Bronchial epithelial cell (primary cell): ENCODE data around the gene ZNF37A. TPM values are rescaled to one million over a fixed set of nuclear protein-coding genes. Genes with fewer than 3 reads are reported as not detected.
A peak's percentile ranks its signal among the peaks of the same experiment; 100 is the strongest.

Experiments used
- DNase-seq: peaks from one replicate; pipeline ENCODE4 v3.0.0-alpha.2; 2010; ENCODE audit warnings: low read depth
- FAIRE-seq: peaks from 2 replicates; lab custom pipeline; 2011; peaks lifted over from hg19 to GRCh38; lab: Jason Lieb, UNC
- H3K27me3 ChIP-seq: 2 replicates; pipeline ENCODE4 v1.5.1; 2011; ENCODE audit warnings: low read length; ENCODE audit not compliant: control insufficient read depth, insufficient read depth
- H3K36me3 ChIP-seq: 2 replicates; pipeline ENCODE4 v1.5.1; 2011; ENCODE audit warnings: low read length; ENCODE audit not compliant: control insufficient read depth, insufficient read depth
- H3K4me3 ChIP-seq: 2 replicates; pipeline ENCODE4 v1.5.1; 2011; ENCODE audit warnings: mild to moderate bottlenecking, low read depth, low read length, control low read depth
- total RNA-seq: library from RNA; depleted of rRNA; stranded (reverse); fragments of >200 nt; gene quantifications from 2 replicates; pipeline ENCODE4 v1.2.1, GENCODE V29; 2014
- TF ChIP-seq, protein P1 (sequence below): IDR thresholded peaks from 2 replicates; pipeline ENCODE4 v1.5.1; 2011; ENCODE audit warnings: mild to moderate bottlenecking, moderate library complexity, low read length, control low read depth, inconsistent platforms; ENCODE audit not compliant: insufficient read depth, severe bottlenecking

The ZNF37A gene
- total RNA-seq, 1 donor from 2014 or later: 12.1 TPM

DNA sequence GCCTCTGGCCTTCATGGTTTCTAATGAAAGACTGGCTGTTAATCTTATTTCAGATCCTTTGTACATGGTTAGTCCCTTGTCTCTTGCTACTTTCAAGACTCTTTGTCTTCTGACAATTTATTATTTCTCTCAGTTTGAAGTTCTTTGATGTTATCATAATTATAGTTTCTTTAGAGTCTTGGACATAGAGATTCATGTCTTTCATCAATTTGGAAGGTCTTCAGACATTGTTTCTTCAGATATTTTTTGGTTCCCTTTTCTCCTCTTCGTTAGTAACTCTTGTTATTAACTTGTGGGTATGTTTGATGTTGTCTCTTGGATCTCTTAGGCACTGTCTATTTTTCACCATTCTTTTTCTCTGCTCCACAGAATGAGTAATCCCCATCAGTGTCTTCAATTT is 8.7 kb downstream of the ZNF37A start:
- DNase-seq (no peak), FAIRE-seq (no peak)
- peaks cover 4% of the 10 kb centered on the region for H3K36me3 ChIP-seq

DNA sequence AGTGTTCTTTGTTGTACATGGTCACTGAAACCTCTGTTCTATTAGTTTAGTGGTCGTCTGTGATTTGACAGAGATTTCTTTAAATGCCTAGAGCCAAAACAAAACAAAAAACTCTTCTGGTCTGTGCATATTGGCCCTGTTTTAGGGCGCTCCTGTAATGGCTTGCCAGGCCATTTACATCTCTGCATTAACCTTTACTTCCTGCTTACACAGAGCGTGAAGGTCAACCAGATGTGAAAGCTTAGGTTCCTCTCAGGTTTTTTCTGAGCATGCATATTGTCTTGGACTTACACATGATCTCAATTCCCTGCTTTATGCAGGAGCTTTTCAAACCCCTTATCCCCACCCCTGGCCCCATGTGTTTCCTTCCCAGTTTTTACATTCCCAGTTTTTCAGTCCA is 9.6 kb downstream of the ZNF37A start:
- peaks cover 4% of the 10 kb centered on the region for H3K36me3 ChIP-seq
- FAIRE-seq (no peak), DNase-seq (no peak)
- no peaks in the 10 kb centered on the region for H3K27me3 ChIP-seq
- TF ChIP-seq, protein P1, sequence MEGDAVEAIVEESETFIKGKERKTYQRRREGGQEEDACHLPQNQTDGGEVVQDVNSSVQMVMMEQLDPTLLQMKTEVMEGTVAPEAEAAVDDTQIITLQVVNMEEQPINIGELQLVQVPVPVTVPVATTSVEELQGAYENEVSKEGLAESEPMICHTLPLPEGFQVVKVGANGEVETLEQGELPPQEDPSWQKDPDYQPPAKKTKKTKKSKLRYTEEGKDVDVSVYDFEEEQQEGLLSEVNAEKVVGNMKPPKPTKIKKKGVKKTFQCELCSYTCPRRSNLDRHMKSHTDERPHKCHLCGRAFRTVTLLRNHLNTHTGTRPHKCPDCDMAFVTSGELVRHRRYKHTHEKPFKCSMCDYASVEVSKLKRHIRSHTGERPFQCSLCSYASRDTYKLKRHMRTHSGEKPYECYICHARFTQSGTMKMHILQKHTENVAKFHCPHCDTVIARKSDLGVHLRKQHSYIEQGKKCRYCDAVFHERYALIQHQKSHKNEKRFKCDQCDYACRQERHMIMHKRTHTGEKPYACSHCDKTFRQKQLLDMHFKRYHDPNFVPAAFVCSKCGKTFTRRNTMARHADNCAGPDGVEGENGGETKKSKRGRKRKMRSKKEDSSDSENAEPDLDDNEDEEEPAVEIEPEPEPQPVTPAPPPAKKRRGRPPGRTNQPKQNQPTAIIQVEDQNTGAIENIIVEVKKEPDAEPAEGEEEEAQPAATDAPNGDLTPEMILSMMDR: no peak
- H3K4me3 ChIP-seq: no peak overlapping the region

More for the DNA sequence above, 8.7 kb downstream of the ZNF37A start:
- TF ChIP-seq, protein P1: no peak
- Histone ChIP-seq H3K4me3 (no peak overlapping the region), H3K27me3 (no peaks in the 10 kb centered on the region)

DNA sequence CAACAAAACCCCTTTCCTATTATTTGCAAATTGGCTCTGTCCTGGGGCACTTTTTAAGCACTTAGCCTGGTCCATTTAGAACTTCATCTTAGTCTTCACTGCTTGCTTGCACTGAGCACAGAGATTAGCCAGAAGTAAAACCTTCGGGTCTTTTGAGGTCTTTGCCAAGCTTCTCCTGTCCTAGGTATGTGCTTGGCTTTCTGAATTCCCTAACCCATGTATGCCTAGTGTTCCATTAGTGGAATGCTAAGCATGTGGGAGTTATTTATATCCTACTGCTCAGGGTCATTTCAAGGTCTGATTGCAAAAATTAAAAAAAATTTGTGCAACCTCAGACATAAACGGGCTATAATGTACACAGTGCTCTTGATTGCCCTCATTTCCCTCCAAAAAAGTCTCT is 18.0 kb downstream of the ZNF37A start:
- DNase-seq: no peak
- Histone ChIP-seq H3K36me3 (peaks cover 8% of the 10 kb centered on the region), H3K27me3 (no peaks in the 10 kb centered on the region), H3K4me3 (no peak overlapping the region)
- no peak for FAIRE-seq
- TF ChIP-seq, protein P1: no peak

DNA sequence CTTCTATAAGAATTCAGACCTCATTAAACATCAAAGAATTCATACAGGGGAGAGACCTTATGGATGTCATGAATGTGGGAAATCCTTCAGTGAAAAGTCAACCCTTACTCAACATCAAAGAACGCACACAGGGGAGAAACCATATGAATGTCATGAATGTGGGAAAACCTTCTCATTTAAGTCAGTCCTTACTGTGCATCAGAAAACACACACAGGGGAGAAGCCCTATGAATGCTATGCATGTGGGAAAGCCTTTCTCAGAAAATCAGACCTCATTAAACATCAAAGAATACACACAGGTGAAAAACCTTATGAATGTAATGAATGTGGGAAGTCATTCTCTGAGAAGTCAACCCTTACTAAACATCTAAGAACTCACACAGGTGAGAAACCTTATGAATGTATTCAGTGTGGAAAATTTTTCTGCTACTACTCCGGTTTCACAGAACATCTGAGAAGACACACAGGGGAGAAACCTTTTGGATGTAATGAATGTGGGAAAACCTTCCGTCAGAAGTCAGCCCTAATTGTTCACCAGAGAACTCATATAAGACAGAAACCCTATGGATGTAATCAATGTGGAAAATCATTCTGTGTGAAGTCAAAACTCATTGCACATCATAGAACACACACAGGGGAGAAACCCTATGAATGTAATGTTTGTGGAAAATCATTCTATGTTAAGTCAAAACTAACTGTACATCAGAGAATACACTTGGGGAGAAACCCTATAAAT is 24.1 kb downstream of the ZNF37A start:
- TF ChIP-seq, protein P1: no peak
- Histone ChIP-seq H3K36me3 (peaks cover 8% of the 10 kb centered on the region), H3K27me3 (no peaks in the 10 kb centered on the region), H3K4me3 (no peak overlapping the region)
- FAIRE-seq: no peak
- DNase-seq: peak; percentile 10

DNA sequence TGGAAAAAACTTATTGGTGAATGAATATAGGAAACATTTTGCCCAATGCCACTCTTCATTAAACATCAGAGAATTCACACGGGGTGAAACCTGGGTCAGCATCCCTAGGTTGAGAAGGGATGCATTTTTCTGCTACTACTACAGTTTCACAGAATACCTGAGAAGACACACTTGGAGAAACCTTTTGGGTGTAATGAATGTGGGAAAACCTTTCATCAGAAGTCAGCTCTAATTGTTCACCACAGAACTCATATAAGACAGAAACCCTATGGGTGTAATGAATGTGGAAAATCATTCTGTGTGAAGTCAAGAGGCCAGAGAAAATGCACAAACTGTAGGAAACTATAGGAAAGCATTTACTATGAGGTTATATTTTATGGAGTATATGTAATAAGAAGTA is 24.9 kb downstream of the ZNF37A start:
- Histone ChIP-seq H3K27me3 (no peaks in the 10 kb centered on the region), H3K36me3 (peaks cover 8% of the 10 kb centered on the region), H3K4me3 (no peak overlapping the region)
- FAIRE-seq: no peak
- DNase-seq: no peak
- TF ChIP-seq, protein P1: no peak

DNA sequence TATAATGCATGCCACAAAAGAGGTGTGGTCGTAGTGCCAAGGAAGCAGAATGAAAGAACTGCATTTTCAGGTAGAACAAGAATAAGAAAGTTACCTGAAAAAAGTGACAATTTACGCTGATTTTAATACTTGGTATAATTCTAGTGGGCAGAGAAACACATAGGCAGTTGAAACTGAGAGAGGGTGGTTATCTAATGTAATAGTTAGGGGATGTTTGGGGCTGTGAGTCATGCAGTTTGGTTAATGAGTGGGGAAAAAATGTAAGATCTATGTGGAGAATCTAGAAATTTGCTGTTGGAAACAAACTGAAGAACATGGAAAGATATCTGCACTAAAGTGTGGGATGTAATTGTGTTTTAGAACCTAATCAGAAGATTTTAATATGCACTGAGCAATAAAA is 33.7 kb downstream of the ZNF37A start:
- Histone ChIP-seq H3K4me3 (no peak overlapping the region), H3K36me3 (no peaks in the 10 kb centered on the region), H3K27me3 (no peaks in the 10 kb centered on the region)
- DNase-seq (no peak), FAIRE-seq (no peak)
- TF ChIP-seq, protein P1: no peak
